Naive thymus-derived CD8-positive, alpha-beta T cell (primary cell): Measurements from ENCODE around the gene TEAD1. TPM values are rescaled to one million over a fixed set of nuclear protein-coding genes. Genes with fewer than 3 reads are reported as not detected.

Experiments used
- ATAC-seq, 2 donors: fragments of 150-1000 bp; cut with Tn5 transposase in 1 of 2; sonication (Bioruptor Pico), chemical (Tn5 transposase) in 1 of 2; 1 replicate in 1 of 2; 2 replicates in 1 of 2; pipeline ENCODE4 v1.10.0; 2021; ENCODE audit warnings: mild to moderate bottlenecking in 2 of 2, moderate library complexity in 2 of 2
- POLR2A ChIA-PET: fragments of 350-600 bp; sonication (Branson Sonifier 250); formaldehyde crosslinking; loops from one replicate; lab custom pipeline; 2021; ENCODE audit warnings: antibody characterized with exemption; lab: Charles Lee
- DNase-seq, 10 donors: peaks; one replicate each; pipeline versions ENCODE4 v3.0.0 to v3.0.0-alpha.2; 2020 to 2022
- H3K27ac Mint-ChIP-seq, 10 donors: one replicate each; pipeline ENCODE4 v1.8.0; 2020 to 2022; ENCODE audit warnings: mild to moderate bottlenecking in 10 of 10, mixed read lengths in 10 of 10, moderate library complexity in 4 of 10, inconsistent platforms in 1 of 10
- H3K27me3 Mint-ChIP-seq, 5 donors: one replicate each; pipeline ENCODE4 v1.8.0; 2021 to 2022; ENCODE audit warnings: mixed read lengths in 5 of 5
- H3K36me3 Mint-ChIP-seq, 3 donors: one replicate each; pipeline ENCODE4 v1.8.0; 2020 to 2022; ENCODE audit warnings: mixed read lengths in 3 of 3, mild to moderate bottlenecking in 2 of 3, inconsistent platforms in 1 of 3
- H3K4me1 Mint-ChIP-seq, 4 donors: one replicate each; pipeline ENCODE4 v1.8.0; 2021 to 2022; ENCODE audit warnings: mixed read lengths in 4 of 4
- H3K4me3 Mint-ChIP-seq, 10 donors: one replicate each; pipeline ENCODE4 v1.8.0; 2020 to 2022; ENCODE audit warnings: mild to moderate bottlenecking in 10 of 10, mixed read lengths in 10 of 10, moderate library complexity in 6 of 10, inconsistent platforms in 1 of 10
- H3K9me3 Mint-ChIP-seq, 9 donors: one replicate each; pipeline ENCODE4 v1.8.0; 2020 to 2022; ENCODE audit warnings: mixed read lengths in 9 of 9, mild to moderate bottlenecking in 3 of 9, inconsistent platforms in 1 of 9, moderate library complexity in 1 of 9
- polyA plus RNA-seq, 3 donors: library from polyadenylated mRNA; unstranded; fragments of 300-500 nt; fragmentation: Illumina TruSeq; gene quantifications; one replicate each; pipeline ENCODE4 v1.2.3, GENCODE V29; 2021
- total RNA-seq, 8 experiments: library from RNA in 2 of 8; stranded (reverse) in 2 of 8; gene quantifications; one replicate each; pipeline ENCODE4 v1.2.3 and lab custom pipeline; 2021 to 2026

The TEAD1 gene
- total and polyA plus RNA-seq, 5 experiments from 2014 or later: not detected

GRCh38 chr11:12723421-12724300 is 49.4 kb downstream of the TEAD1 start:
- no peak overlapping the region for H3K4me3 Mint-ChIP-seq
- no peak overlapping the region for H3K27ac Mint-ChIP-seq
- POLR2A ChIA-PET: no interaction called here
- DNase-seq: no peak
- H3K4me1 Mint-ChIP-seq: peaks cover 4 to 25% (median 11%) of the 10 kb centered on the region in 4 donors
- peaks cover 36 to 95% (median 54%) of the 10 kb centered on the region in 5 donors for H3K27me3 Mint-ChIP-seq
- H3K9me3 Mint-ChIP-seq: no peaks in the 10 kb centered on the region
- H3K36me3 Mint-ChIP-seq: peaks cover 0 to 2% (median 0%) of the 10 kb centered on the region in 3 donors
- no peak for ATAC-seq

GRCh38 chr11:12724301-12725054 is 50.3 kb downstream of the TEAD1 start:
- no peak for DNase-seq
- no peaks in the 10 kb centered on the region for H3K9me3 Mint-ChIP-seq
- peaks cover 3 to 18% (median 8%) of the 10 kb centered on the region in 4 donors for H3K4me1 Mint-ChIP-seq
- H3K36me3 Mint-ChIP-seq: peaks cover 0 to 2% (median 0%) of the 10 kb centered on the region in 3 donors
- peaks cover 41 to 100% (median 54%) of the 10 kb centered on the region in 5 donors for H3K27me3 Mint-ChIP-seq
- POLR2A ChIA-PET: no interaction called here
- no peak overlapping the region for H3K4me3 Mint-ChIP-seq
- no peak overlapping the region for H3K27ac Mint-ChIP-seq
- no peak for ATAC-seq

- ATAC-seq: no peak
- Mint-ChIP-seq H3K27ac (no peak overlapping the region), H3K9me3 (no peaks in the 10 kb centered on the region), H3K36me3 (peaks cover 0 to 2% (median 0%) of the 10 kb centered on the region in 3 donors), H3K4me1 (peaks cover 3 to 18% (median 7%) of the 10 kb centered on the region in 4 donors), H3K27me3 (peaks cover 40 to 94% (median 56%) of the 10 kb centered on the region in 5 donors), H3K4me3 (no peak overlapping the region)
- no peak for DNase-seq
- POLR2A ChIA-PET: no interaction called here
Observed at GRCh38 chr11:12725055-12725862, 51.0 kb downstream of the TEAD1 start.

GRCh38 chr11:12725863-12726682 is 51.9 kb downstream of the TEAD1 start:
- H3K4me3 Mint-ChIP-seq: no peak overlapping the region
- no peak overlapping the region for H3K27ac Mint-ChIP-seq
- H3K36me3 Mint-ChIP-seq: peaks cover 0 to under 1% (median 0%) of the 10 kb centered on the region in 3 donors
- peaks cover 36 to 86% (median 53%) of the 10 kb centered on the region in 5 donors for H3K27me3 Mint-ChIP-seq
- peaks cover 3 to 18% (median 7%) of the 10 kb centered on the region in 4 donors for H3K4me1 Mint-ChIP-seq
- ATAC-seq (no peak), DNase-seq (no peak)
- H3K9me3 Mint-ChIP-seq: no peaks in the 10 kb centered on the region
- POLR2A ChIA-PET: no interaction called here

GRCh38 chr11:12727563-12728211 is 53.5 kb downstream of the TEAD1 start:
- Mint-ChIP-seq H3K4me3 (no peak overlapping the region), H3K4me1 (peaks cover 3 to 18% (median 7%) of the 10 kb centered on the region in 4 donors), H3K36me3 (no peaks in the 10 kb centered on the region), H3K27me3 (peaks cover 31 to 70% (median 46%) of the 10 kb centered on the region in 5 donors), H3K9me3 (no peaks in the 10 kb centered on the region), H3K27ac (no peak overlapping the region)
- POLR2A ChIA-PET: no interaction called here
- no peak for DNase-seq
- ATAC-seq: no peak

- peaks cover 3 to 16% (median 7%) of the 10 kb centered on the region in 4 donors for H3K4me1 Mint-ChIP-seq
- ATAC-seq (no peak), DNase-seq (no peak)
- no peak overlapping the region for H3K27ac Mint-ChIP-seq
- H3K27me3 Mint-ChIP-seq: peaks cover 29 to 62% (median 40%) of the 10 kb centered on the region in 5 donors
- H3K9me3 Mint-ChIP-seq: no peaks in the 10 kb centered on the region
- no peak overlapping the region for H3K4me3 Mint-ChIP-seq
- no peaks in the 10 kb centered on the region for H3K36me3 Mint-ChIP-seq
- POLR2A ChIA-PET: no interaction called here
Observed at GRCh38 chr11:12728417-12728816, 54.2 kb downstream of the TEAD1 start.

- H3K4me1 Mint-ChIP-seq: peaks cover 0 to 8% (median 4%) of the 10 kb centered on the region in 4 donors
- POLR2A ChIA-PET: no interaction called here
- ATAC-seq: no peak
- H3K36me3 Mint-ChIP-seq: no peaks in the 10 kb centered on the region
- H3K4me3 Mint-ChIP-seq: no peak overlapping the region
- H3K27me3 Mint-ChIP-seq: peaks cover 18 to 47% (median 26%) of the 10 kb centered on the region in 5 donors
- DNase-seq: no peak
- no peak overlapping the region for H3K27ac Mint-ChIP-seq
- H3K9me3 Mint-ChIP-seq: no peaks in the 10 kb centered on the region
Observed at GRCh38 chr11:12729941-12730340, 55.7 kb downstream of the TEAD1 start.

GRCh38 chr11:12731841-12732336 is 57.7 kb downstream of the TEAD1 start:
- Mint-ChIP-seq H3K27ac (no peak overlapping the region), H3K36me3 (no peaks in the 10 kb centered on the region), H3K4me3 (no peak overlapping the region), H3K27me3 (peaks cover 9 to 42% (median 20%) of the 10 kb centered on the region in 5 donors), H3K9me3 (no peaks in the 10 kb centered on the region), H3K4me1 (no peaks in the 10 kb centered on the region)
- DNase-seq: no peak
- POLR2A ChIA-PET: no interaction called here
- no peak for ATAC-seq

- no peaks in the 10 kb centered on the region for H3K4me1 Mint-ChIP-seq
- ATAC-seq (no peak), DNase-seq (no peak)
- POLR2A ChIA-PET: no interaction called here
- H3K36me3 Mint-ChIP-seq: no peaks in the 10 kb centered on the region
- peaks cover 9 to 30% (median 18%) of the 10 kb centered on the region in 5 donors for H3K27me3 Mint-ChIP-seq
- no peak overlapping the region for H3K4me3 Mint-ChIP-seq
- H3K27ac Mint-ChIP-seq: no peak overlapping the region
- no peaks in the 10 kb centered on the region for H3K9me3 Mint-ChIP-seq
Observed at GRCh38 chr11:12733091-12733490, 58.9 kb downstream of the TEAD1 start.

- no peak for ATAC-seq
Observed at GRCh38 chr11:12734625-12735024, 60.4 kb downstream of the TEAD1 start.

GRCh38 chr11:12735262-12735661 is 61.0 kb downstream of the TEAD1 start:
- Mint-ChIP-seq H3K4me1 (no peaks in the 10 kb centered on the region), H3K9me3 (peaks cover 0 to 4% (median 1%) of the 10 kb centered on the region in 9 donors), H3K27ac (no peak overlapping the region), H3K4me3 (no peak overlapping the region), H3K27me3 (peaks cover 6 to 31% (median 12%) of the 10 kb centered on the region in 5 donors), H3K36me3 (peaks cover 0 to 2% (median 0%) of the 10 kb centered on the region in 3 donors)
- ATAC-seq (no peak), DNase-seq (no peak)
- POLR2A ChIA-PET: no interaction called here

More at GRCh38 chr11:12734625-12735024, 60.4 kb downstream of the TEAD1 start:
- POLR2A ChIA-PET: no interaction called here
- H3K4me3 Mint-ChIP-seq: no peak overlapping the region
- H3K4me1 Mint-ChIP-seq: no peaks in the 10 kb centered on the region
- H3K36me3 Mint-ChIP-seq: no peaks in the 10 kb centered on the region
- no peak overlapping the region for H3K27ac Mint-ChIP-seq
- peaks cover 5 to 26% (median 12%) of the 10 kb centered on the region in 5 donors for H3K27me3 Mint-ChIP-seq
- peaks cover 0 to 1% (median 0%) of the 10 kb centered on the region in 9 donors for H3K9me3 Mint-ChIP-seq
- no peak for DNase-seq
